DOHH2 (cell line): Measurements from ENCODE around the gene LRIG2.

Experiments used
- CTCF ChIP-seq: fragments of 200-600 bp; sonication (generic); IDR thresholded peaks from one replicate; pipeline ENCODE4 v1.5.1; 2014; ENCODE audit warnings: antibody characterized with exemption, mild to moderate bottlenecking, low read depth, low read length; ENCODE audit not compliant: poor library complexity, severe bottlenecking
- EZH2phosphoT487 ChIP-seq: fragments of 200-600 bp; sonication (generic); IDR thresholded peaks from 2 replicates; pipeline ENCODE4 v1.6.1; 2017; ENCODE audit warnings: borderline replicate concordance, mild to moderate bottlenecking, antibody characterized with exemption, low read length, moderate library complexity, mixed read lengths

- TF ChIP-seq CTCF (no peak), EZH2phosphoT487 (no peak)
These were observed 36.2 kb upstream of the LRIG2 start for GRCh38 chr1:113036639-113037321.
